Endometrial microvascular endothelial cells (primary cell): ENCODE results near the gene TMPRSS3. TPM values are rescaled to one million over a fixed set of nuclear protein-coding genes. Genes with fewer than 3 reads are reported as not detected.

Experiments
- in situ Hi-C: cut with HindIII; loops from 2 replicates; pipeline ENCODE4 v1.10.0; 2017; ENCODE audit warnings: low sequenced_read_pairs, low pct_unique_long_range_greater_than_20kb; ENCODE audit errors: inconsistent ontology term
- total RNA-seq: library from RNA; depleted of rRNA; stranded (reverse); fragments of >200 nt; gene quantifications from one replicate; pipeline ENCODE4 v1.2.3, GENCODE V29; 2015; ENCODE audit errors: inconsistent ontology term

The TMPRSS3 gene
- total RNA-seq, 1 donor from 2014 or later: not detected

GRCh38 chr21:42378418-42378817 lies 17.4 kb downstream of the TMPRSS3 start:
- in situ Hi-C loops: no loop called here

GRCh38 chr21:42377951-42378340 lies 17.9 kb downstream of the TMPRSS3 start:
- in situ Hi-C loops: no loop called here

- in situ Hi-C loops: no loop called here
Measured at GRCh38 chr21:42377211-42377950, 18.5 kb downstream of the TMPRSS3 start.

- in situ Hi-C loops: no loop called here
Measured at GRCh38 chr21:42376338-42376982, 19.4 kb downstream of the TMPRSS3 start.

- in situ Hi-C loops: no loop called here
Measured at GRCh38 chr21:42375966-42376337, 19.9 kb downstream of the TMPRSS3 start.

- in situ Hi-C loops: no loop called here
Measured at GRCh38 chr21:42375506-42375905, 20.3 kb downstream of the TMPRSS3 start.

GRCh38 chr21:42374864-42375499 lies 20.9 kb downstream of the TMPRSS3 start:
- in situ Hi-C loops: no loop called here

- in situ Hi-C loops: no loop called here
Measured at GRCh38 chr21:42374457-42374856, 21.4 kb downstream of the TMPRSS3 start.

- in situ Hi-C loops: no loop called here
Measured at GRCh38 chr21:42373908-42374455, 21.9 kb downstream of the TMPRSS3 start.

- in situ Hi-C loops: no loop called here
Measured at GRCh38 chr21:42373196-42373907, 22.5 kb downstream of the TMPRSS3 start.

- in situ Hi-C loops: no loop called here
Measured at GRCh38 chr21:42370894-42371654, 24.8 kb downstream of the TMPRSS3 start.

- in situ Hi-C loops: no loop called here
Measured at GRCh38 chr21:42369821-42370220, 26.0 kb downstream of the TMPRSS3 start.

- in situ Hi-C loops: no loop called here
Measured at GRCh38 chr21:42367367-42368165, 28.3 kb downstream of the TMPRSS3 start.

GRCh38 chr21:42366292-42367010 lies 29.4 kb downstream of the TMPRSS3 start, which contains the start of gene TFF1:
Gene TFF1, minus strand, starts transcription at chr21:42366535. Its CDS starts 40 bp downstream, at chr21:42366495.
- in situ Hi-C loops: no loop called here

GRCh38 chr21:42365770-42366169 lies 30.1 kb downstream of the TMPRSS3 start:
- in situ Hi-C loops: no loop called here

GRCh38 chr21:42364304-42364865 lies 31.5 kb downstream of the TMPRSS3 start:
- in situ Hi-C loops: no loop called here

- in situ Hi-C loops: no loop called here
Measured at GRCh38 chr21:42363312-42363711, 32.5 kb downstream of the TMPRSS3 start.
